WTC11 (cell line): ENCODE data around the gene CHRNB1. TPM values are rescaled to one million over a fixed set of nuclear protein-coding genes. Genes with fewer than 3 reads are reported as not detected.

ENCODE experiments used
- ATAC-seq: fragments of 200-7000 bp; cut with Tn5 transposase; 2 replicates; pipeline ENCODE4 v1.10.0; 2021; ENCODE audit warnings: mild to moderate bottlenecking, moderate library complexity
- CTCF ChIA-PET: fragments of 300-600 bp; sonication (Branson Sonifier 250); formaldehyde crosslinking; loops from one replicate; lab custom pipeline; 2021; ENCODE audit warnings: antibody characterized with exemption; lab: Charles Lee
- POLR2A ChIA-PET: fragments of 350-600 bp; sonication (Branson Sonifier 250); formaldehyde crosslinking; loops from one replicate; lab custom pipeline; 2021; ENCODE audit warnings: antibody characterized with exemption; lab: Charles Lee
- DNase-seq: peaks from one replicate; pipeline ENCODE4 v3.0.0; 2021; ENCODE audit warnings: low spot score
- H3K27ac Mint-ChIP-seq: 2 replicates; pipeline ENCODE4 v1.8.0; 2021; ENCODE audit warnings: mixed read lengths
- H3K27me3 Mint-ChIP-seq: 2 replicates; pipeline ENCODE4 v1.8.0; 2021; ENCODE audit warnings: low read depth, mild to moderate bottlenecking, moderate library complexity, mixed read lengths
- H3K36me3 Mint-ChIP-seq: 2 replicates; pipeline ENCODE4 v1.8.0; 2021; ENCODE audit warnings: mixed read lengths
- H3K4me1 Mint-ChIP-seq: 2 replicates; pipeline ENCODE4 v1.8.0; 2022; ENCODE audit warnings: mixed read lengths
- H3K4me3 Mint-ChIP-seq: 2 replicates; pipeline ENCODE4 v1.8.0; 2021; ENCODE audit warnings: mild to moderate bottlenecking, moderate library complexity, mixed read lengths
- H3K9me3 Mint-ChIP-seq: 2 replicates; pipeline ENCODE4 v1.8.0; 2021; ENCODE audit warnings: mixed read lengths
- ARID4B ChIP-seq: sonication (generic); formaldehyde crosslinking; IDR thresholded peaks from 2 replicates; pipeline ENCODE4 v1.8.0; 2023; ENCODE audit warnings: missing genetic modification reagents, mild to moderate bottlenecking, borderline replicate concordance
- FOXK1 ChIP-seq: sonication (generic); formaldehyde crosslinking; IDR thresholded peaks from 2 replicates; pipeline ENCODE4 v1.8.0; 2022; ENCODE audit warnings: mild to moderate bottlenecking, moderate library complexity, missing genetic modification reagents
- GTF2I ChIP-seq: fragments of 250-450 bp; sonication (Bioruptor Pico); conservative IDR thresholded peaks from 2 replicates; pipeline ENCODE4 v1.4.0; 2021; ENCODE audit warnings: mild to moderate bottlenecking
- HMGXB4 ChIP-seq: sonication (generic); formaldehyde crosslinking; IDR thresholded peaks from 2 replicates; pipeline ENCODE4 v1.8.1; 2023; ENCODE audit warnings: mild to moderate bottlenecking, moderate library complexity, missing genetic modification reagents
- MYBL2 ChIP-seq: sonication (generic); formaldehyde crosslinking; IDR thresholded peaks from 2 replicates; pipeline ENCODE4 v1.8.1; 2023; ENCODE audit warnings: mild to moderate bottlenecking, moderate library complexity, missing genetic modification reagents
- PRRX2 ChIP-seq: fragments of 250-450 bp; sonication (Bioruptor Pico); IDR thresholded peaks from 2 replicates; pipeline ENCODE4 v1.8.0; 2021; ENCODE audit warnings: mild to moderate bottlenecking
- SP1 ChIP-seq: sonication (generic); formaldehyde crosslinking; conservative IDR thresholded peaks from 2 replicates; pipeline ENCODE4 v1.8.1; 2022; ENCODE audit warnings: missing genetic modification reagents
- ZBTB21 ChIP-seq: sonication (generic); formaldehyde crosslinking; IDR thresholded peaks from 2 replicates; pipeline ENCODE4 v1.8.1; 2023; ENCODE audit warnings: mild to moderate bottlenecking, missing genetic modification reagents, borderline replicate concordance
- ZNF121 ChIP-seq: sonication (generic); formaldehyde crosslinking; IDR thresholded peaks from 2 replicates; pipeline ENCODE4 v1.8.0; 2023; ENCODE audit warnings: missing genetic modification reagents
- total RNA-seq: library from RNA; stranded (reverse); gene quantifications from 3 replicates; pipeline ENCODE4 v1.2.3, GENCODE V29; 2021
- TF ChIP-seq, protein P1 (sequence below): sonication (generic); formaldehyde crosslinking; IDR thresholded peaks from 2 replicates; pipeline ENCODE4 v1.8.0; 2022; ENCODE audit warnings: mild to moderate bottlenecking, missing genetic modification reagents
- TF ChIP-seq, protein P2 (sequence below): sonication (generic); formaldehyde crosslinking; IDR thresholded peaks from 2 replicates; pipeline ENCODE4 v1.8.0; 2022; ENCODE audit warnings: missing genetic modification reagents
- TF ChIP-seq, protein P3 (sequence below): sonication (generic); formaldehyde crosslinking; IDR thresholded peaks from 2 replicates; pipeline ENCODE4 v1.8.0; 2023; ENCODE audit warnings: mild to moderate bottlenecking, missing genetic modification reagents
- TF ChIP-seq, protein P4 (sequence below): fragments of 200-600 bp; IDR thresholded peaks from 2 replicates; pipeline ENCODE4 v1.8.0; 2022; ENCODE audit warnings: antibody characterized with exemption

Gene CHRNB1
- total RNA-seq, 1 experiment from 2014 or later: 16.0 TPM

- ChIA-PET POLR2A (no interaction called here), CTCF (no interaction called here)
- Mint-ChIP-seq H3K27ac (no peak overlapping the region), H3K4me1 (peaks cover 6% of the 10 kb centered on the region), H3K27me3 (no peaks in the 10 kb centered on the region), H3K4me3 (no peak overlapping the region), H3K9me3 (no peaks in the 10 kb centered on the region), H3K36me3 (peaks cover 68% of the 10 kb centered on the region)
- no peak for DNase-seq
- no peak for ATAC-seq
- no peak for TF ChIP-seq ZNF121 (CRISPR knock-in tag)
- TF ChIP-seq, protein P1, sequence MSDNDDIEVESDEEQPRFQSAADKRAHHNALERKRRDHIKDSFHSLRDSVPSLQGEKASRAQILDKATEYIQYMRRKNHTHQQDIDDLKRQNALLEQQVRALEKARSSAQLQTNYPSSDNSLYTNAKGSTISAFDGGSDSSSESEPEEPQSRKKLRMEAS (CRISPR knock-in tag): no peak
- TF ChIP-seq ARID4B: no peak
Measured at GRCh38 chr17:7493941-7494340, 49.1 kb downstream of the CHRNB1 start.

DNA sequence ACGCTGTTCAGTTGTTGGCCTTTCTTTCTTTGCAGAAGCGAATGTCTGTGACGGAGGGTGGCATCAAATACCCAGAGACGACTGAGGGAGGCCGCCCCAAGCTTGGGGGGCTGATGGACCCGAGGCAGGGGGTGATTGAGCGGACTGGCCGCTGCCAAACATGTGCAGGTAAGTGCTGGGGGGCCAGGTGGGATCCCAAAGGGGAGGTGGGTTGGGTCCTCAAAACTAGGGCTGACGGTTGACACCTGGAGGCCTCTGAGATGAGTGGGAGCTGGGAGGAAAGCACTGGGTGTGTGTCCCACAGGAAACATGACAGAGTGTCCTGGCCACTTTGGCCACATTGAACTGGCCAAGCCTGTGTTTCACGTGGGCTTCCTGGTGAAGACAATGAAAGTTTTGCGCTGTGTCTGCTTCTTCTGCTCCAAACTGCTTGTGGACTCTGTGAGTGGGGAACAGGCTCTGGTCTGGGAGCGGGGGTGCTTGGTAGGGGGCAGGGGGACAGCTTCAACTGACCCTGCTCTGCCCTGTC lies 51.1 kb downstream of the CHRNB1 start:
- Mint-ChIP-seq H3K27me3 (no peaks in the 10 kb centered on the region), H3K27ac (peak overlapping the region; percentile 41), H3K9me3 (no peaks in the 10 kb centered on the region), H3K36me3 (peaks cover 73% of the 10 kb centered on the region), H3K4me3 (no peak overlapping the region), H3K4me1 (peaks cover 6% of the 10 kb centered on the region)
- DNase-seq: no peak
- ATAC-seq: no peak
- ChIA-PET POLR2A (interaction anchor here (0.5 to 1.2 kb wide), 2 partner anchors 10 to 117 kb away, joined by 5 to 13 read pairs; no protein-coding TSS in a partner anchor), CTCF (no interaction called here)
- TF ChIP-seq, protein P2, sequence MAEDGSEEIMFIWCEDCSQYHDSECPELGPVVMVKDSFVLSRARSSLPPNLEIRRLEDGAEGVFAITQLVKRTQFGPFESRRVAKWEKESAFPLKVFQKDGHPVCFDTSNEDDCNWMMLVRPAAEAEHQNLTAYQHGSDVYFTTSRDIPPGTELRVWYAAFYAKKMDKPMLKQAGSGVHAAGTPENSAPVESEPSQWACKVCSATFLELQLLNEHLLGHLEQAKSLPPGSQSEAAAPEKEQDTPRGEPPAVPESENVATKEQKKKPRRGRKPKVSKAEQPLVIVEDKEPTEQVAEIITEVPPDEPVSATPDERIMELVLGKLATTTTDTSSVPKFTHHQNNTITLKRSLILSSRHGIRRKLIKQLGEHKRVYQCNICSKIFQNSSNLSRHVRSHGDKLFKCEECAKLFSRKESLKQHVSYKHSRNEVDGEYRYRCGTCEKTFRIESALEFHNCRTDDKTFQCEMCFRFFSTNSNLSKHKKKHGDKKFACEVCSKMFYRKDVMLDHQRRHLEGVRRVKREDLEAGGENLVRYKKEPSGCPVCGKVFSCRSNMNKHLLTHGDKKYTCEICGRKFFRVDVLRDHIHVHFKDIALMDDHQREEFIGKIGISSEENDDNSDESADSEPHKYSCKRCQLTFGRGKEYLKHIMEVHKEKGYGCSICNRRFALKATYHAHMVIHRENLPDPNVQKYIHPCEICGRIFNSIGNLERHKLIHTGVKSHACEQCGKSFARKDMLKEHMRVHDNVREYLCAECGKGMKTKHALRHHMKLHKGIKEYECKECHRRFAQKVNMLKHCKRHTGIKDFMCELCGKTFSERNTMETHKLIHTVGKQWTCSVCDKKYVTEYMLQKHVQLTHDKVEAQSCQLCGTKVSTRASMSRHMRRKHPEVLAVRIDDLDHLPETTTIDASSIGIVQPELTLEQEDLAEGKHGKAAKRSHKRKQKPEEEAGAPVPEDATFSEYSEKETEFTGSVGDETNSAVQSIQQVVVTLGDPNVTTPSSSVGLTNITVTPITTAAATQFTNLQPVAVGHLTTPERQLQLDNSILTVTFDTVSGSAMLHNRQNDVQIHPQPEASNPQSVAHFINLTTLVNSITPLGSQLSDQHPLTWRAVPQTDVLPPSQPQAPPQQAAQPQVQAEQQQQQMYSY (CRISPR knock-in tag): no peak
- TF ChIP-seq FOXK1 (CRISPR knock-in tag): no peak
- TF ChIP-seq, protein P3, sequence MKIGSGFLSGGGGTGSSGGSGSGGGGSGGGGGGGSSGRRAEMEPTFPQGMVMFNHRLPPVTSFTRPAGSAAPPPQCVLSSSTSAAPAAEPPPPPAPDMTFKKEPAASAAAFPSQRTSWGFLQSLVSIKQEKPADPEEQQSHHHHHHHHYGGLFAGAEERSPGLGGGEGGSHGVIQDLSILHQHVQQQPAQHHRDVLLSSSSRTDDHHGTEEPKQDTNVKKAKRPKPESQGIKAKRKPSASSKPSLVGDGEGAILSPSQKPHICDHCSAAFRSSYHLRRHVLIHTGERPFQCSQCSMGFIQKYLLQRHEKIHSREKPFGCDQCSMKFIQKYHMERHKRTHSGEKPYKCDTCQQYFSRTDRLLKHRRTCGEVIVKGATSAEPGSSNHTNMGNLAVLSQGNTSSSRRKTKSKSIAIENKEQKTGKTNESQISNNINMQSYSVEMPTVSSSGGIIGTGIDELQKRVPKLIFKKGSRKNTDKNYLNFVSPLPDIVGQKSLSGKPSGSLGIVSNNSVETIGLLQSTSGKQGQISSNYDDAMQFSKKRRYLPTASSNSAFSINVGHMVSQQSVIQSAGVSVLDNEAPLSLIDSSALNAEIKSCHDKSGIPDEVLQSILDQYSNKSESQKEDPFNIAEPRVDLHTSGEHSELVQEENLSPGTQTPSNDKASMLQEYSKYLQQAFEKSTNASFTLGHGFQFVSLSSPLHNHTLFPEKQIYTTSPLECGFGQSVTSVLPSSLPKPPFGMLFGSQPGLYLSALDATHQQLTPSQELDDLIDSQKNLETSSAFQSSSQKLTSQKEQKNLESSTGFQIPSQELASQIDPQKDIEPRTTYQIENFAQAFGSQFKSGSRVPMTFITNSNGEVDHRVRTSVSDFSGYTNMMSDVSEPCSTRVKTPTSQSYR (CRISPR knock-in tag): no peak
- TF ChIP-seq HMGXB4: no peak
- TF ChIP-seq, protein P1 (CRISPR knock-in tag): no peak
- TF ChIP-seq GTF2I (CRISPR knock-in tag): no peak
- TF ChIP-seq MYBL2 (CRISPR knock-in tag): no peak
- no peak for TF ChIP-seq PRRX2
- TF ChIP-seq SP1: no peak
- TF ChIP-seq, protein P4, sequence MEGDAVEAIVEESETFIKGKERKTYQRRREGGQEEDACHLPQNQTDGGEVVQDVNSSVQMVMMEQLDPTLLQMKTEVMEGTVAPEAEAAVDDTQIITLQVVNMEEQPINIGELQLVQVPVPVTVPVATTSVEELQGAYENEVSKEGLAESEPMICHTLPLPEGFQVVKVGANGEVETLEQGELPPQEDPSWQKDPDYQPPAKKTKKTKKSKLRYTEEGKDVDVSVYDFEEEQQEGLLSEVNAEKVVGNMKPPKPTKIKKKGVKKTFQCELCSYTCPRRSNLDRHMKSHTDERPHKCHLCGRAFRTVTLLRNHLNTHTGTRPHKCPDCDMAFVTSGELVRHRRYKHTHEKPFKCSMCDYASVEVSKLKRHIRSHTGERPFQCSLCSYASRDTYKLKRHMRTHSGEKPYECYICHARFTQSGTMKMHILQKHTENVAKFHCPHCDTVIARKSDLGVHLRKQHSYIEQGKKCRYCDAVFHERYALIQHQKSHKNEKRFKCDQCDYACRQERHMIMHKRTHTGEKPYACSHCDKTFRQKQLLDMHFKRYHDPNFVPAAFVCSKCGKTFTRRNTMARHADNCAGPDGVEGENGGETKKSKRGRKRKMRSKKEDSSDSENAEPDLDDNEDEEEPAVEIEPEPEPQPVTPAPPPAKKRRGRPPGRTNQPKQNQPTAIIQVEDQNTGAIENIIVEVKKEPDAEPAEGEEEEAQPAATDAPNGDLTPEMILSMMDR: no peak
- TF ChIP-seq ZBTB21 (CRISPR knock-in tag): no peak
